Neural crest cell (in vitro differentiated cells): ENCODE measurements around the gene RAPGEF1. TPM values are rescaled to one million over a fixed set of nuclear protein-coding genes. Genes with fewer than 3 reads are reported as not detected.

Experiments used
- DNase-seq: peaks from one replicate; pipeline ENCODE4 v3.0.0; 2021; ENCODE audit warnings: low read depth, mixed read lengths, low spot score
- H3K27ac Mint-ChIP-seq: one replicate; pipeline ENCODE4 v1.8.0; 2021; ENCODE audit warnings: mild to moderate bottlenecking, mixed read lengths; ENCODE audit not compliant: unreplicated experiment
- H3K27me3 Mint-ChIP-seq: 2 replicates; pipeline ENCODE4 v1.8.0; 2021; ENCODE audit warnings: low read depth, mild to moderate bottlenecking, mixed read lengths
- H3K36me3 Mint-ChIP-seq: 2 replicates; pipeline ENCODE4 v1.8.0; 2021; ENCODE audit warnings: low read depth, mild to moderate bottlenecking, mixed read lengths
- H3K4me1 Mint-ChIP-seq: 2 replicates; pipeline ENCODE4 v1.8.0; 2021; ENCODE audit warnings: mixed read lengths
- H3K4me3 Mint-ChIP-seq: one replicate; pipeline ENCODE4 v1.8.0; 2021; ENCODE audit warnings: mild to moderate bottlenecking, mixed read lengths
- H3K9me3 Mint-ChIP-seq: 2 replicates; pipeline ENCODE4 v1.8.0; 2021; ENCODE audit warnings: mixed read lengths
- CTCF ChIP-seq: fragments of 200-600 bp; sonication (generic); conservative IDR thresholded peaks from 2 replicates; pipeline ENCODE4 v1.5.0; 2021; ENCODE audit warnings: antibody characterized with exemption, mild to moderate bottlenecking
- total RNA-seq: library from RNA; stranded (reverse); gene quantifications from 2 replicates; pipeline ENCODE4 v1.2.1, GENCODE V29; 2021

RAPGEF1 gene
- total RNA-seq, 1 donor from 2014 or later: 68.1 TPM

- no peaks in the 10 kb centered on the region for H3K36me3 Mint-ChIP-seq
- no peak for DNase-seq
- no peak for TF ChIP-seq CTCF
- no peak overlapping the region for H3K4me3 Mint-ChIP-seq
- H3K27me3 Mint-ChIP-seq: no peaks in the 10 kb centered on the region
- H3K4me1 Mint-ChIP-seq: no peaks in the 10 kb centered on the region
- H3K27ac Mint-ChIP-seq: peak overlapping the region; percentile 94
- no peaks in the 10 kb centered on the region for H3K9me3 Mint-ChIP-seq
Measured at GRCh38 chr9:131594906-131595665, 144.8 kb downstream of the RAPGEF1 start.

DNA sequence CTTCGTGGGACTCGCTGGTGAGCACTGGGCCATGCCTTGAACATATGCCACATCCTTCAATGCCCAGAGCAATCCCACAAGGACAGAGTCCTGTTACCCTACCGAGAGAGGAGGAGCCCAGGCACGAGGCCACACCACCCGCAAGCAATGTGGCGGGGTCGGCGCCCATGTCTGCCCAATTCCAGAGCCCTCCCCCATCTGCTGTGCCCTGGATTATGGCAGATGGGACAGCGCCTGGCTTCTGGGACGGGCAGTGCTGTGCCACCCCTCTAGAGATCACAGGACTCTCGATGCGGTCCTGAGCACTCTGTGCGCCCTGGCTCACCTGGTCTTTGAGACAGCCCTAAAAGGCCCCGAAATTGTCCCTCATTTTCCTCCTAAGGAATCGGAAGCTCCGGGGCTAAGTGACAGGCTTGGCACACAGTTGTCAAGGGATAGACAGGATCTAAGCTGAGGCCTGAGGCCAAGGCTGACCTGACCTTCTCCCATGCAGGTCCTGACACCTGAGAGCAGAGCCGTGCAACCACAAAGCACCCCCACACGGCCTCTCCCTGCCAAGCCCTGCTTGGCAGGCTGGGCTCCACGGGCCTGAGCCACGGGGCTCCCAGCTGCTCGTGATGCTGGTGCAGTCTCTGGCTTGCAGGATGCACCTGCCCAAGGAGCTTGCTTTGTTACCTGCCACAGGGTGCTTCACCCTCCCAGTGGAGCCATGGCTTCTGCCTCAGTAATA is 145.8 kb downstream of the RAPGEF1 start:
- TF ChIP-seq CTCF: no peak
- Mint-ChIP-seq H3K9me3 (no peaks in the 10 kb centered on the region), H3K27ac (peak overlapping the region; percentile 43), H3K36me3 (no peaks in the 10 kb centered on the region), H3K27me3 (no peaks in the 10 kb centered on the region), H3K4me1 (no peaks in the 10 kb centered on the region), H3K4me3 (no peak overlapping the region)
- no peak for DNase-seq

DNA sequence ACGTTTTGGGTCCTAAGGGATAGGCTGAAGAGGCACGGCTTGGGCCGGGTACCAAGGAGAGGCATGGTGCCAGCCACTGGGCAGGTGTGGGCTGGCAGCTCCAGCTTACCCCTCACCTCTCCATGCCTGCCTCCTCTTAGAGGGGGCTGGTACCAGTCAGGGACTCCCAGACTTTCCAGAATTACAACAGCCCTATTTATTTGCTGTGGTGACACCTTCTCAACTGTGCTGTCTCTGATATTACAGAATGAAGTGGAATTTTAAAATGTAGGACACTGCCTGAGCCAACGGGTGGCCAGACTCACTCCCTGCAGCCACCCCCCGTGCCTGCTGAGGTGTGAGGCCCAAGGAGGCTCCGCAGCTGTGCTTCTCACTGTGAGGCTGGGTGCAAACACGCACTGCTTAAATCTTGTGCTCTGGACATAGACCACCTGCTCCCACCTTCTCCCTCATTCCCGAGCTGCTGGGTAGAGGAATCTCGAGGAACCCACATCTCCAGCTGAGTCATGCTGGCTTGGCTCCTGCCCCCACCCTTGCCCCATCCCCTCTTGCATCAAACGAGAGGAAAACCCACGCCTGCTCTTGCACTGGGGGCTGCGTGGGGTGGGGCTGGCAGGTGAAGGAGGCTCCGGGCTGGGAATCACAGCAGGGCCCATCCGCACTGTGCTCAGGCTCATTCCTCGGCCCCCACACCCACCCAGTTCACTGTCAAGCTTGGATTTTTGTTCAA is 146.6 kb downstream of the RAPGEF1 start:
- H3K36me3 Mint-ChIP-seq: no peaks in the 10 kb centered on the region
- no peaks in the 10 kb centered on the region for H3K4me1 Mint-ChIP-seq
- no peaks in the 10 kb centered on the region for H3K27me3 Mint-ChIP-seq

DNA sequence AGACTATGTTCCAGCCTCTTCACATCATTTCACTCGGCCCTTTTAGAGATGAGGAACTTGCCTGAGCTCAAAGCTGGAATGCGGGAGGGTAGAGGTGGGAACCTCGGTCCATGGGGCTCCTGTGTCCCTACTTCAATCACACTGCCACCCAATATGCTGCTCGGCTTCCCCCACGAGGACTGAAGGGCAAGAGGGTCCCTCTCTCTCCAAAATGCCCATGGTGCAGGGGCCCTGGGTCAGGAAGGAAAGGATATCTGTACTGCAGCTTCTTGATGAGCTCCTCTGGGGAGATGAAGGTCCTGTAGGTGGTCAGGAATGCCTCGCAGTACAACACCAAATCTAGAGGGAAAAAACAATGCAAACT is 148.0 kb downstream of the RAPGEF1 start:
- TF ChIP-seq CTCF: no peak
- no peak overlapping the region for H3K4me3 Mint-ChIP-seq
- no peaks in the 10 kb centered on the region for H3K9me3 Mint-ChIP-seq
- H3K27me3 Mint-ChIP-seq: no peaks in the 10 kb centered on the region
- no peaks in the 10 kb centered on the region for H3K4me1 Mint-ChIP-seq
- no peak overlapping the region for H3K27ac Mint-ChIP-seq
- peaks cover 6% of the 10 kb centered on the region for H3K36me3 Mint-ChIP-seq
- no peak for DNase-seq

More for the DNA sequence above, 146.6 kb downstream of the RAPGEF1 start:
- Mint-ChIP-seq H3K9me3 (no peaks in the 10 kb centered on the region), H3K27ac (no peak overlapping the region), H3K4me3 (no peak overlapping the region)
- no peak for DNase-seq
- no peak for TF ChIP-seq CTCF

- Mint-ChIP-seq H3K27ac (no peak overlapping the region), H3K9me3 (no peaks in the 10 kb centered on the region), H3K36me3 (peaks cover 6% of the 10 kb centered on the region), H3K27me3 (no peaks in the 10 kb centered on the region), H3K4me3 (peak overlapping the region; percentile 33), H3K4me1 (no peaks in the 10 kb centered on the region)
- DNase-seq: peak; percentile 57
- peak; percentile 77 for TF ChIP-seq CTCF
Measured at GRCh38 chr9:131590907-131591844, 148.7 kb downstream of the RAPGEF1 start.
